Measurements from ENCODE around the gene C17orf100. TPM values are rescaled to one million over a fixed set of nuclear protein-coding genes. Genes with fewer than 3 reads are reported as not detected.

The C17orf100 gene
- total and polyA plus RNA-seq, 2 of the 13 experiments (the other 11 are each of a cell fraction or from before 2014, with no cell fraction given), result 3.6 to 8.7 TPM

DNA sequence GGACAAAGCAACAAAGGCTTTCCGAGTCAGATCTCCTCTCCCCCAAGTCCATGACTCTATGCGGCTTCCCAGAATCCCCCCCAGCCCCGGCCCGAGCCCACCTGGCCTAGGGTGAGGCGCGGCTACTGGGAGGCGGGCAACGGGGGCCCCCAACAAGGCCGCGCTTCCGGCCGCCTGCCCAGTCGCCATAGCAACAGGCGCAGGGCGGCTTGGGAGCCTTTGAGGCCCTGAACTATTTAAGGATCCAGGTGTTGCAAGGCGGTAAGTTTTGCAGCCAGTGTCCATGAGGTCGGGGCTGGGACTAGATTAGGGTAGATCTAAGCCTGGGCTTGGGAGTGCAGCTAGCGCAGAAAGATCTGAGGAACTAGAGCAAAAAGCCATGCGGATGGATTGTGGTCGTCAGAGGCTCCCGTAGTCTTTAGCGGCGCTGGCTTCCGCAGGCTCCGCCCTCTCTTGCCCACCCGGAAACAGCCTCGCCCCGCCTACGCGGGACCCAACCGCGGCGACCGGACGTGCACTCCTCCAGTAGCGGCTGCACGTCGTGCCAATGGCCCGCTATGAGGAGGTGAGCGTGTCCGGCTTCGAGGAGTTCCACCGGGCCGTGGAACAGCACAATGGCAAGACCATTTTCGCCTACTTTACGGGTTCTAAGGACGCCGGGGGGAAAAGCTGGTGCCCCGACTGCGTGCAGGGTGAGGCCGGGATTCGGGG, 10.9 kb upstream of the C17orf100 start, which contains the start of the genes KIAA0753 and TXNDC17 (continued):
- TF ChIP-seq ZNF781 (CRISPR knock-in tag; IDR thresholded peaks at IDR 0.05; ENCODE audit: borderline replicate concordance, not compliant biosample characterization), result peak; percentile 19
- TF ChIP-seq, protein P1, sequence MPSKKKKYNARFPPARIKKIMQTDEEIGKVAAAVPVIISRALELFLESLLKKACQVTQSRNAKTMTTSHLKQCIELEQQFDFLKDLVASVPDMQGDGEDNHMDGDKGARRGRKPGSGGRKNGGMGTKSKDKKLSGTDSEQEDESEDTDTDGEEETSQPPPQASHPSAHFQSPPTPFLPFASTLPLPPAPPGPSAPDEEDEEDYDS (CRISPR knock-in tag; IDR thresholded peaks at IDR 0.05), result peak; percentile 84
- TF ChIP-seq, protein P2, sequence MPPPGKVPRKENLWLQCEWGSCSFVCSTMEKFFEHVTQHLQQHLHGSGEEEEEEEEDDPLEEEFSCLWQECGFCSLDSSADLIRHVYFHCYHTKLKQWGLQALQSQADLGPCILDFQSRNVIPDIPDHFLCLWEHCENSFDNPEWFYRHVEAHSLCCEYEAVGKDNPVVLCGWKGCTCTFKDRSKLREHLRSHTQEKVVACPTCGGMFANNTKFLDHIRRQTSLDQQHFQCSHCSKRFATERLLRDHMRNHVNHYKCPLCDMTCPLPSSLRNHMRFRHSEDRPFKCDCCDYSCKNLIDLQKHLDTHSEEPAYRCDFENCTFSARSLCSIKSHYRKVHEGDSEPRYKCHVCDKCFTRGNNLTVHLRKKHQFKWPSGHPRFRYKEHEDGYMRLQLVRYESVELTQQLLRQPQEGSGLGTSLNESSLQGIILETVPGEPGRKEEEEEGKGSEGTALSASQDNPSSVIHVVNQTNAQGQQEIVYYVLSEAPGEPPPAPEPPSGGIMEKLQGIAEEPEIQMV (CRISPR knock-in tag; IDR thresholded peaks at IDR 0.05; ENCODE audit: low read depth), result peak; percentile 72; the same call in 1 of the 2 replicates
- peak; percentile 60; the same call in 1 of the 2 replicates for TF ChIP-seq NRL (CRISPR knock-in tag; IDR thresholded peaks at IDR 0.05; ENCODE audit: borderline replicate concordance)
- TF ChIP-seq JUNB (CRISPR knock-in tag; IDR thresholded peaks at IDR 0.05; ENCODE audit: borderline replicate concordance), result no peak
- no peak for TF ChIP-seq SUZ12 (IDR thresholded peaks at IDR 0.05; ENCODE audit: low read depth, low read length)
- TF ChIP-seq U2AF2 (IDR thresholded peaks at IDR 0.05; ENCODE audit: low read depth, low read length), result peak; percentile 88; the same call in 1 of the 2 replicates
- peak; percentile 70; the same call in 1 of the 2 replicates for TF ChIP-seq HNRNPL (IDR thresholded peaks at IDR 0.05; ENCODE audit: low read depth, low read length)
- 0 out of 2 replicates have a peak, but pooled peaks have one; percentile 57 for TF ChIP-seq ZIK1 (CRISPR knock-in tag; IDR thresholded peaks at IDR 0.05; ENCODE audit: borderline replicate concordance, low read depth)
- TF ChIP-seq, protein P3, sequence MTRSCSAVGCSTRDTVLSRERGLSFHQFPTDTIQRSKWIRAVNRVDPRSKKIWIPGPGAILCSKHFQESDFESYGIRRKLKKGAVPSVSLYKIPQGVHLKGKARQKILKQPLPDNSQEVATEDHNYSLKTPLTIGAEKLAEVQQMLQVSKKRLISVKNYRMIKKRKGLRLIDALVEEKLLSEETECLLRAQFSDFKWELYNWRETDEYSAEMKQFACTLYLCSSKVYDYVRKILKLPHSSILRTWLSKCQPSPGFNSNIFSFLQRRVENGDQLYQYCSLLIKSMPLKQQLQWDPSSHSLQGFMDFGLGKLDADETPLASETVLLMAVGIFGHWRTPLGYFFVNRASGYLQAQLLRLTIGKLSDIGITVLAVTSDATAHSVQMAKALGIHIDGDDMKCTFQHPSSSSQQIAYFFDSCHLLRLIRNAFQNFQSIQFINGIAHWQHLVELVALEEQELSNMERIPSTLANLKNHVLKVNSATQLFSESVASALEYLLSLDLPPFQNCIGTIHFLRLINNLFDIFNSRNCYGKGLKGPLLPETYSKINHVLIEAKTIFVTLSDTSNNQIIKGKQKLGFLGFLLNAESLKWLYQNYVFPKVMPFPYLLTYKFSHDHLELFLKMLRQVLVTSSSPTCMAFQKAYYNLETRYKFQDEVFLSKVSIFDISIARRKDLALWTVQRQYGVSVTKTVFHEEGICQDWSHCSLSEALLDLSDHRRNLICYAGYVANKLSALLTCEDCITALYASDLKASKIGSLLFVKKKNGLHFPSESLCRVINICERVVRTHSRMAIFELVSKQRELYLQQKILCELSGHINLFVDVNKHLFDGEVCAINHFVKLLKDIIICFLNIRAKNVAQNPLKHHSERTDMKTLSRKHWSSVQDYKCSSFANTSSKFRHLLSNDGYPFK (CRISPR knock-in tag; IDR thresholded peaks at IDR 0.05; ENCODE audit: borderline replicate concordance), result peak; percentile 89; the same call in 1 of the 2 replicates
- peak; percentile 76; the same call in 1 of the 2 replicates for TF ChIP-seq ZNF225 (CRISPR knock-in tag; IDR thresholded peaks at IDR 0.05)
- TF ChIP-seq, protein P4, sequence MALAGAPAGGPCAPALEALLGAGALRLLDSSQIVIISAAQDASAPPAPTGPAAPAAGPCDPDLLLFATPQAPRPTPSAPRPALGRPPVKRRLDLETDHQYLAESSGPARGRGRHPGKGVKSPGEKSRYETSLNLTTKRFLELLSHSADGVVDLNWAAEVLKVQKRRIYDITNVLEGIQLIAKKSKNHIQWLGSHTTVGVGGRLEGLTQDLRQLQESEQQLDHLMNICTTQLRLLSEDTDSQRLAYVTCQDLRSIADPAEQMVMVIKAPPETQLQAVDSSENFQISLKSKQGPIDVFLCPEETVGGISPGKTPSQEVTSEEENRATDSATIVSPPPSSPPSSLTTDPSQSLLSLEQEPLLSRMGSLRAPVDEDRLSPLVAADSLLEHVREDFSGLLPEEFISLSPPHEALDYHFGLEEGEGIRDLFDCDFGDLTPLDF (CRISPR knock-in tag; IDR thresholded peaks at IDR 0.05), result peak; percentile 64
- no peak for TF ChIP-seq TOE1 (CRISPR knock-in tag; IDR thresholded peaks at IDR 0.05)
- TF ChIP-seq, protein P5, sequence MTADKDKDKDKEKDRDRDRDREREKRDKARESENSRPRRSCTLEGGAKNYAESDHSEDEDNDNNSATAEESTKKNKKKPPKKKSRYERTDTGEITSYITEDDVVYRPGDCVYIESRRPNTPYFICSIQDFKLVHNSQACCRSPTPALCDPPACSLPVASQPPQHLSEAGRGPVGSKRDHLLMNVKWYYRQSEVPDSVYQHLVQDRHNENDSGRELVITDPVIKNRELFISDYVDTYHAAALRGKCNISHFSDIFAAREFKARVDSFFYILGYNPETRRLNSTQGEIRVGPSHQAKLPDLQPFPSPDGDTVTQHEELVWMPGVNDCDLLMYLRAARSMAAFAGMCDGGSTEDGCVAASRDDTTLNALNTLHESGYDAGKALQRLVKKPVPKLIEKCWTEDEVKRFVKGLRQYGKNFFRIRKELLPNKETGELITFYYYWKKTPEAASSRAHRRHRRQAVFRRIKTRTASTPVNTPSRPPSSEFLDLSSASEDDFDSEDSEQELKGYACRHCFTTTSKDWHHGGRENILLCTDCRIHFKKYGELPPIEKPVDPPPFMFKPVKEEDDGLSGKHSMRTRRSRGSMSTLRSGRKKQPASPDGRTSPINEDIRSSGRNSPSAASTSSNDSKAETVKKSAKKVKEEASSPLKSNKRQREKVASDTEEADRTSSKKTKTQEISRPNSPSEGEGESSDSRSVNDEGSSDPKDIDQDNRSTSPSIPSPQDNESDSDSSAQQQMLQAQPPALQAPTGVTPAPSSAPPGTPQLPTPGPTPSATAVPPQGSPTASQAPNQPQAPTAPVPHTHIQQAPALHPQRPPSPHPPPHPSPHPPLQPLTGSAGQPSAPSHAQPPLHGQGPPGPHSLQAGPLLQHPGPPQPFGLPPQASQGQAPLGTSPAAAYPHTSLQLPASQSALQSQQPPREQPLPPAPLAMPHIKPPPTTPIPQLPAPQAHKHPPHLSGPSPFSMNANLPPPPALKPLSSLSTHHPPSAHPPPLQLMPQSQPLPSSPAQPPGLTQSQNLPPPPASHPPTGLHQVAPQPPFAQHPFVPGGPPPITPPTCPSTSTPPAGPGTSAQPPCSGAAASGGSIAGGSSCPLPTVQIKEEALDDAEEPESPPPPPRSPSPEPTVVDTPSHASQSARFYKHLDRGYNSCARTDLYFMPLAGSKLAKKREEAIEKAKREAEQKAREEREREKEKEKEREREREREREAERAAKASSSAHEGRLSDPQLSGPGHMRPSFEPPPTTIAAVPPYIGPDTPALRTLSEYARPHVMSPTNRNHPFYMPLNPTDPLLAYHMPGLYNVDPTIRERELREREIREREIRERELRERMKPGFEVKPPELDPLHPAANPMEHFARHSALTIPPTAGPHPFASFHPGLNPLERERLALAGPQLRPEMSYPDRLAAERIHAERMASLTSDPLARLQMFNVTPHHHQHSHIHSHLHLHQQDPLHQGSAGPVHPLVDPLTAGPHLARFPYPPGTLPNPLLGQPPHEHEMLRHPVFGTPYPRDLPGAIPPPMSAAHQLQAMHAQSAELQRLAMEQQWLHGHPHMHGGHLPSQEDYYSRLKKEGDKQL (CRISPR knock-in tag; IDR thresholded peaks at IDR 0.05; ENCODE audit: low read depth), result no peak
- TF ChIP-seq ZMAT3 (CRISPR knock-in tag; conservative IDR thresholded peaks at IDR 0.05), result peak; percentile 22; the same call in 1 of the 2 replicates
- 0 out of 2 replicates have a peak, but pooled peaks have one; percentile 53 for TF ChIP-seq HIVEP1 (CRISPR knock-in tag; IDR thresholded peaks at IDR 0.05)
